HL-60/S4 treated with phorbol 12-myristate 13-acetate at 8.2 ng/mL for 4 days and 3 days (cell line): ENCODE results near the gene C2CD4D.

Source experiments
- in situ Hi-C: fragments of 300-500 bp; cut with MboI; formaldehyde crosslinking; loops from 2 replicates; pipeline ENCODE4 v1.15.0; 2022; ENCODE audit warnings: low sequenced_read_pairs

Gene C2CD4D

GRCh38 chr1:151837197-151837596 lies 2.4 kb downstream of the C2CD4D start:
- in situ Hi-C loops: loop anchor here (25.0 kb wide), 1 partner anchor 300 kb away; the partner anchor contains the start of gene TUFT1

- in situ Hi-C loops: loop anchor here (25.0 kb wide), 1 partner anchor 298 kb away; the partner anchor contains the start of gene TUFT1
These were observed 4.0 kb downstream of the C2CD4D start for GRCh38 chr1:151835596-151835995.

GRCh38 chr1:151834239-151834638 lies 5.4 kb downstream of the C2CD4D start:
- in situ Hi-C loops: loop anchor here (25.0 kb wide), 1 partner anchor 297 kb away; the partner anchor contains the start of gene TUFT1

GRCh38 chr1:151833172-151833900 lies 6.3 kb downstream of the C2CD4D start:
- in situ Hi-C loops: loop anchor here (25.0 kb wide), 1 partner anchor 296 kb away; the partner anchor contains the start of gene TUFT1

GRCh38 chr1:151832318-151832980 lies 7.2 kb downstream of the C2CD4D start:
- in situ Hi-C loops: loop anchor here (25.0 kb wide), 1 partner anchor 295 kb away; the partner anchor contains the start of gene TUFT1

GRCh38 chr1:151831605-151832004 lies 8.0 kb downstream of the C2CD4D start, which contains the start of gene RORC:
TSS of gene RORC (minus strand) at chr1:151831802. CDS start at chr1:151831764, 38 bp downstream.
- in situ Hi-C loops: loop anchor here (25.0 kb wide), 1 partner anchor 294 kb away; the partner anchor contains the start of gene TUFT1

GRCh38 chr1:151831256-151831591 lies 8.4 kb downstream of the C2CD4D start:
- in situ Hi-C loops: loop anchor here (25.0 kb wide), 1 partner anchor 294 kb away; the partner anchor contains the start of gene TUFT1

GRCh38 chr1:151830055-151830454 lies 9.6 kb downstream of the C2CD4D start:
- in situ Hi-C loops: loop anchor here (25.0 kb wide), 1 partner anchor 293 kb away; the partner anchor contains the start of gene TUFT1

- in situ Hi-C loops: loop anchor here (25.0 kb wide), 1 partner anchor 292 kb away; the partner anchor contains the start of gene TUFT1
These were observed 10.1 kb downstream of the C2CD4D start for GRCh38 chr1:151829352-151830046.

- in situ Hi-C loops: loop anchor here (25.0 kb wide), 1 partner anchor 292 kb away; the partner anchor contains the start of gene TUFT1
These were observed 10.7 kb downstream of the C2CD4D start for GRCh38 chr1:151828921-151829320.

- in situ Hi-C loops: loop anchor here (25.0 kb wide), 1 partner anchor 291 kb away; the partner anchor contains the start of gene TUFT1
These were observed 11.8 kb downstream of the C2CD4D start for GRCh38 chr1:151827853-151828252.

GRCh38 chr1:151825751-151826660 lies 13.6 kb downstream of the C2CD4D start:
- in situ Hi-C loops: loop anchor here (25.0 kb wide), 1 partner anchor 289 kb away; the partner anchor contains the start of gene TUFT1

GRCh38 chr1:151825204-151825603 lies 14.4 kb downstream of the C2CD4D start:
- in situ Hi-C loops: loop anchor here (25.0 kb wide), 1 partner anchor 288 kb away; the partner anchor contains the start of gene TUFT1

GRCh38 chr1:151823175-151823574 lies 16.4 kb downstream of the C2CD4D start:
- in situ Hi-C loops: no loop called here

GRCh38 chr1:151822404-151822803 lies 17.2 kb downstream of the C2CD4D start:
- in situ Hi-C loops: no loop called here

- in situ Hi-C loops: no loop called here
These were observed 18.7 kb downstream of the C2CD4D start for GRCh38 chr1:151820940-151821339.

GRCh38 chr1:151819976-151820623 lies 19.5 kb downstream of the C2CD4D start:
- in situ Hi-C loops: no loop called here

GRCh38 chr1:151819227-151819835 lies 20.3 kb downstream of the C2CD4D start:
- in situ Hi-C loops: no loop called here

- in situ Hi-C loops: no loop called here
These were observed 22.3 kb downstream of the C2CD4D start for GRCh38 chr1:151817353-151817730.
